ENCODE measurements around the gene INMT.

Gene INMT

GRCh38 chr7:30754315-30754877, 2.5 kb downstream of the INMT start:
- no peak overlapping the region for H3K18ac ChIP-seq (ENCODE audit: low read length)
- no peak overlapping the region for H2BK120ac ChIP-seq (ENCODE audit: low read depth, low read length)
- H2BK15ac ChIP-seq (ENCODE audit: low read length): no peak overlapping the region
- DNase-seq (ENCODE audit: low spot score): no peak
- H2BK5ac ChIP-seq (ENCODE audit: low read length): no peak overlapping the region
- H3K4me3 ChIP-seq (ENCODE audit: low read length in 2 of 2): no peak overlapping the region
- no peaks in the 10 kb centered on the region for H3K4me1 ChIP-seq (ENCODE audit: control insufficient read depth in 2 of 2, insufficient read depth in 1 of 2, low read depth in 1 of 2, low read length in 2 of 2)
- H3K14ac ChIP-seq (ENCODE audit: low read length): no peak overlapping the region
- H2BK12ac ChIP-seq (ENCODE audit: low read length): no peak overlapping the region
- H2AK5ac ChIP-seq (ENCODE audit: low read depth, low read length): no peak overlapping the region
- peaks cover 0 to 2% of the 10 kb centered on the region in 2 donors for H3K36me3 ChIP-seq (replicated peaks in 1 of 2; ENCODE audit: control insufficient read depth in 2 of 2, insufficient read depth in 2 of 2, low read length in 2 of 2)
- H3K4ac ChIP-seq (ENCODE audit: low read length): no peak overlapping the region
- H4K8ac ChIP-seq (ENCODE audit: low read depth, low read length): no peak overlapping the region
- no peak overlapping the region for H2AFZ ChIP-seq (ENCODE audit: low read length)
- no peak overlapping the region for H4K91ac ChIP-seq (ENCODE audit: low read depth, low read length, poor library complexity)
- H3K79me1 ChIP-seq (ENCODE audit: low read depth, low read length): no peaks in the 10 kb centered on the region
- no peak overlapping the region for H3K27ac ChIP-seq (replicated peaks; ENCODE audit: low read length)
- H3K9me3 ChIP-seq (replicated peaks in 1 of 2; ENCODE audit: control insufficient read depth in 2 of 2, insufficient read depth in 1 of 2, low read depth in 1 of 2, low read length in 2 of 2): peaks cover 0 to 3% of the 10 kb centered on the region in 2 donors
- H3K27me3 ChIP-seq (ENCODE audit: control insufficient read depth in 3 of 3, insufficient read depth in 3 of 3, low read depth in 1 of 3, low read length in 3 of 3): peaks cover 0 to 3% (median 0%) of the 10 kb centered on the region in 3 experiments
- H3K4me2 ChIP-seq (ENCODE audit: insufficient read depth, low read length, poor library complexity, severe bottlenecking): no peak overlapping the region
- peak overlapping the region; percentile 31 for H3K9ac ChIP-seq (ENCODE audit: low read depth, low read length, poor library complexity)
- no peak overlapping the region for H3K23ac ChIP-seq (ENCODE audit: low read depth, low read length, poor library complexity)
- WGBS, 2 donors (ENCODE audit: extremely low coverage in 2 of 2, insufficient read length in 2 of 2, insufficient replicate concordance in 1 of 2): 100% methylated on average over 1 to 3 of the region's 6 CpGs

DNA sequence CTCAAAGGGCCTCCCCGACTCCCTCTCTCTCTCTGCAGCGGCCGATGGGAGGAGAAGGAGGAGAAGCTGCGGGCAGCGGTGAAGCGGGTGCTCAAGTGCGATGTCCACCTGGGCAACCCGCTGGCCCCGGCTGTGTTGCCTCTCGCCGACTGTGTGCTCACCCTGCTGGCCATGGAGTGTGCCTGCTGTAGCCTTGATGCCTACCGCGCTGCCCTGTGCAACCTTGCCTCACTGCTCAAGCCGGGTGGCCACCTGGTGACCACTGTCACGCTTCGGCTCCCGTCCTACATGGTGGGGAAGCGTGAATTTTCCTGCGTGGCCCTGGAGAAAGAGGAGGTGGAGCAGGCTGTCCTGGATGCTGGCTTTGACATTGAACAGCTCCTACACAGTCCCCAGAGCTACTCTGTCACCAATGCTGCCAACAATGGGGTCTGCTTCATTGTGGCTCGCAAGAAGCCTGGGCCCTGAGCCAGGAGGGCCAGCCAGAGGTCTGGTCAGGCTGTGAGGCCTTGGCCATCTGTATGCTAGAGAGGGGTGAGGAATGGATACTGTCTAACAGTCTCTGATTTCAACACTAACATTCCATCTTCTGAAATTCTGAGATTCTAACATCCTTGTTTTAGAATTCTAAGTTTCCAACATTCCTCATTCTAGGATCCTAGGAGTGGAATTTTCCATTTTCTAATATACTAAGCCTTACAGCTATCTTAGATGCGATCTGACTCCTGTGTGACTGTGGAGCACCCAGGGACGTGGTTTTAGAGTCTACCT, 3.6 kb downstream of the INMT start:
- no CpG with 5 or more reads among the region's 22 CpGs for WGBS, 2 donors (ENCODE audit: extremely low coverage in 2 of 2, insufficient read length in 2 of 2, insufficient replicate concordance in 1 of 2)
- no peak for DNase-seq (ENCODE audit: low spot score)
- Histone ChIP-seq H3K4ac (ENCODE audit: low read length) (no peak overlapping the region), H3K14ac (ENCODE audit: low read length) (no peak overlapping the region), H3K4me2 (ENCODE audit: insufficient read depth, low read length, poor library complexity, severe bottlenecking) (no peak overlapping the region), H3K27ac (replicated peaks; ENCODE audit: low read length) (no peak overlapping the region), H3K79me1 (ENCODE audit: low read depth, low read length) (no peaks in the 10 kb centered on the region), H3K18ac (ENCODE audit: low read length) (no peak overlapping the region), H4K91ac (ENCODE audit: low read depth, low read length, poor library complexity) (no peak overlapping the region), H2BK15ac (ENCODE audit: low read length) (no peak overlapping the region), H3K9ac (ENCODE audit: low read depth, low read length, poor library complexity) (peak overlapping the region; percentile 13), H2AK5ac (ENCODE audit: low read depth, low read length) (no peak overlapping the region), H2BK120ac (ENCODE audit: low read depth, low read length) (no peak overlapping the region), H3K27me3 (ENCODE audit: control insufficient read depth in 3 of 3, insufficient read depth in 3 of 3, low read depth in 1 of 3, low read length in 3 of 3) (no peaks in the 10 kb centered on the region), H3K23ac (ENCODE audit: low read depth, low read length, poor library complexity) (peak overlapping the region; percentile 46), H3K9me3 (replicated peaks in 1 of 2; ENCODE audit: control insufficient read depth in 2 of 2, insufficient read depth in 1 of 2, low read depth in 1 of 2, low read length in 2 of 2) (peaks cover 0 to 2% of the 10 kb centered on the region in 2 donors), H3K4me3 (ENCODE audit: low read length in 2 of 2) (peak overlapping the region in 1 of 2 donors; percentile 55), H3K36me3 (replicated peaks in 1 of 2; ENCODE audit: control insufficient read depth in 2 of 2, insufficient read depth in 2 of 2, low read length in 2 of 2) (peaks cover 0 to 2% of the 10 kb centered on the region in 2 donors), H2AFZ (ENCODE audit: low read length) (no peak overlapping the region), H4K8ac (ENCODE audit: low read depth, low read length) (no peak overlapping the region), H2BK12ac (ENCODE audit: low read length) (no peak overlapping the region), H2BK5ac (ENCODE audit: low read length) (no peak overlapping the region), H3K4me1 (ENCODE audit: control insufficient read depth in 2 of 2, insufficient read depth in 1 of 2, low read depth in 1 of 2, low read length in 2 of 2) (no peaks in the 10 kb centered on the region)

- Histone ChIP-seq H2BK5ac (ENCODE audit: low read length) (no peak overlapping the region), H3K9me3 (replicated peaks in 1 of 2; ENCODE audit: control insufficient read depth in 2 of 2, insufficient read depth in 1 of 2, low read depth in 1 of 2, low read length in 2 of 2) (peaks cover 0 to 2% of the 10 kb centered on the region in 2 donors), H3K23ac (ENCODE audit: low read depth, low read length, poor library complexity) (no peak overlapping the region), H3K79me1 (ENCODE audit: low read depth, low read length) (no peaks in the 10 kb centered on the region), H2BK120ac (ENCODE audit: low read depth, low read length) (no peak overlapping the region), H3K27ac (replicated peaks; ENCODE audit: low read length) (no peak overlapping the region), H3K36me3 (replicated peaks in 1 of 2; ENCODE audit: control insufficient read depth in 2 of 2, insufficient read depth in 2 of 2, low read length in 2 of 2) (peaks cover 0 to 2% of the 10 kb centered on the region in 2 donors), H3K4ac (ENCODE audit: low read length) (no peak overlapping the region), H3K9ac (ENCODE audit: low read depth, low read length, poor library complexity) (no peak overlapping the region), H2BK15ac (ENCODE audit: low read length) (no peak overlapping the region), H3K14ac (ENCODE audit: low read length) (no peak overlapping the region), H3K27me3 (ENCODE audit: control insufficient read depth in 3 of 3, insufficient read depth in 3 of 3, low read depth in 1 of 3, low read length in 3 of 3) (no peaks in the 10 kb centered on the region), H3K4me3 (ENCODE audit: low read length in 2 of 2) (no peak overlapping the region), H2AFZ (ENCODE audit: low read length) (no peak overlapping the region), H3K4me1 (ENCODE audit: control insufficient read depth in 2 of 2, insufficient read depth in 1 of 2, low read depth in 1 of 2, low read length in 2 of 2) (no peaks in the 10 kb centered on the region), H2BK12ac (ENCODE audit: low read length) (no peak overlapping the region), H4K91ac (ENCODE audit: low read depth, low read length, poor library complexity) (no peak overlapping the region), H2AK5ac (ENCODE audit: low read depth, low read length) (no peak overlapping the region), H4K8ac (ENCODE audit: low read depth, low read length) (no peak overlapping the region), H3K18ac (ENCODE audit: low read length) (no peak overlapping the region), H3K4me2 (ENCODE audit: insufficient read depth, low read length, poor library complexity, severe bottlenecking) (no peak overlapping the region)
- DNase-seq (ENCODE audit: low spot score): no peak
- no CpG with 5 or more reads among the region's 6 CpGs for WGBS, 2 donors (ENCODE audit: extremely low coverage in 2 of 2, insufficient read length in 2 of 2, insufficient replicate concordance in 1 of 2)
Observed at GRCh38 chr7:30757342-30757692, 5.4 kb downstream of the INMT start.

DNA sequence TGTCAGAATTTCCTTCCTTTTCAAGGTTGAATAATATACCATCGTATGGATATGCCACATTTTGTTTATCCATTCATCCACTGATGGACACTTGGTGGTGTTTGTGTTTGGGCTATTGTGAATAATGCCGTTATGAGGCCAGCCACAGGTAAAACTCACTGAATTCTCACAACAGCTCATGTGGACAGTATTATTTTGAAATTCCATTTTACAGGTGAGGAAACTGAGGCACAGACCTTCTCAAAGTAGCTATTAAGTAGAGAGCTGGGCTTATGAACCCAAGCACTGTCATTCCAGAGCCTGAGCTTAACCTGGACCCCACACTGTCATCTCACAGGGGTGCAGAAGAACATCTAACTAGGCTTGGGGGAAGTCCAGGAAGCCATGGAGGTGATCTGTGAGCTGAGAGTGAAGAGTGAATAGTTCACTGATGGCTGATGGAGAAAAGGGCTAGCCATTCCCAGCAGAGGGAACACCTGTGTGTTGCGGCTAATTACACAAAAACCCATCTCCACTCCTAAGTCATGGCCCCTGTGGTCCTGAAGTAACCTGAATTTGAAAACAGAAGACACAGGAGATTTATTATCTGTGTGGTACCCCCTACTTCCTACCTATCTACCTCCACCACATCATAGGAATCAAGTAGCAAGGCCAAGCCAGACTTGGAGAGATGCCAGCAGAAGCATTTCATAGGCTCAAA, 8.7 kb downstream of the INMT start:
- H4K8ac ChIP-seq (ENCODE audit: low read depth, low read length): no peak overlapping the region
- H3K27ac ChIP-seq (replicated peaks; ENCODE audit: low read length): no peak overlapping the region
- H3K79me1 ChIP-seq (ENCODE audit: low read depth, low read length): no peaks in the 10 kb centered on the region
- peaks cover 0 to 2% of the 10 kb centered on the region in 2 donors for H3K9me3 ChIP-seq (replicated peaks in 1 of 2; ENCODE audit: control insufficient read depth in 2 of 2, insufficient read depth in 1 of 2, low read depth in 1 of 2, low read length in 2 of 2)
- no peak overlapping the region for H3K4ac ChIP-seq (ENCODE audit: low read length)
- no peak overlapping the region for H3K23ac ChIP-seq (ENCODE audit: low read depth, low read length, poor library complexity)
- H3K36me3 ChIP-seq (replicated peaks in 1 of 2; ENCODE audit: control insufficient read depth in 2 of 2, insufficient read depth in 2 of 2, low read length in 2 of 2): peaks cover 0 to 2% of the 10 kb centered on the region in 2 donors
- no peak overlapping the region for H4K91ac ChIP-seq (ENCODE audit: low read depth, low read length, poor library complexity)
- H3K27me3 ChIP-seq (ENCODE audit: control insufficient read depth in 3 of 3, insufficient read depth in 3 of 3, low read depth in 1 of 3, low read length in 3 of 3): peaks cover 0 to 3% (median 0%) of the 10 kb centered on the region in 3 experiments
- no peaks in the 10 kb centered on the region for H3K4me1 ChIP-seq (ENCODE audit: control insufficient read depth in 2 of 2, insufficient read depth in 1 of 2, low read depth in 1 of 2, low read length in 2 of 2)
- H3K4me2 ChIP-seq (ENCODE audit: insufficient read depth, low read length, poor library complexity, severe bottlenecking): no peak overlapping the region
- no peak overlapping the region for H2BK120ac ChIP-seq (ENCODE audit: low read depth, low read length)
- WGBS, 2 donors (ENCODE audit: extremely low coverage in 2 of 2, insufficient read length in 2 of 2, insufficient replicate concordance in 1 of 2): no CpG with 5 or more reads among the region's 3 CpGs
- no peak overlapping the region for H3K18ac ChIP-seq (ENCODE audit: low read length)
- H2BK15ac ChIP-seq (ENCODE audit: low read length): no peak overlapping the region
- no peak overlapping the region for H3K9ac ChIP-seq (ENCODE audit: low read depth, low read length, poor library complexity)
- H3K14ac ChIP-seq (ENCODE audit: low read length): no peak overlapping the region
- H2BK12ac ChIP-seq (ENCODE audit: low read length): no peak overlapping the region
- no peak overlapping the region for H3K4me3 ChIP-seq (ENCODE audit: low read length in 2 of 2)
- no peak overlapping the region for H2AK5ac ChIP-seq (ENCODE audit: low read depth, low read length)
- DNase-seq (ENCODE audit: low spot score): no peak
- no peak overlapping the region for H2AFZ ChIP-seq (ENCODE audit: low read length)
- no peak overlapping the region for H2BK5ac ChIP-seq (ENCODE audit: low read length)
